ENCODE data around the gene PRKD3.

- no peak for TF ChIP-seq POLR2A (IDR thresholded peaks at IDR 0.05)
- TF ChIP-seq, protein P1, sequence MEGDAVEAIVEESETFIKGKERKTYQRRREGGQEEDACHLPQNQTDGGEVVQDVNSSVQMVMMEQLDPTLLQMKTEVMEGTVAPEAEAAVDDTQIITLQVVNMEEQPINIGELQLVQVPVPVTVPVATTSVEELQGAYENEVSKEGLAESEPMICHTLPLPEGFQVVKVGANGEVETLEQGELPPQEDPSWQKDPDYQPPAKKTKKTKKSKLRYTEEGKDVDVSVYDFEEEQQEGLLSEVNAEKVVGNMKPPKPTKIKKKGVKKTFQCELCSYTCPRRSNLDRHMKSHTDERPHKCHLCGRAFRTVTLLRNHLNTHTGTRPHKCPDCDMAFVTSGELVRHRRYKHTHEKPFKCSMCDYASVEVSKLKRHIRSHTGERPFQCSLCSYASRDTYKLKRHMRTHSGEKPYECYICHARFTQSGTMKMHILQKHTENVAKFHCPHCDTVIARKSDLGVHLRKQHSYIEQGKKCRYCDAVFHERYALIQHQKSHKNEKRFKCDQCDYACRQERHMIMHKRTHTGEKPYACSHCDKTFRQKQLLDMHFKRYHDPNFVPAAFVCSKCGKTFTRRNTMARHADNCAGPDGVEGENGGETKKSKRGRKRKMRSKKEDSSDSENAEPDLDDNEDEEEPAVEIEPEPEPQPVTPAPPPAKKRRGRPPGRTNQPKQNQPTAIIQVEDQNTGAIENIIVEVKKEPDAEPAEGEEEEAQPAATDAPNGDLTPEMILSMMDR (IDR thresholded peaks at IDR 0.05), result no peak
These were observed 8.6 kb upstream of the PRKD3 start for GRCh38 chr2:37333256-37333655.

All from Peyer's patch (tissue), 4 donors.